HEK293 (cell line): ENCODE data around the gene PARP15.

ENCODE experiments used
- CTCF ChIA-PET: fragments of 350-600 bp; formaldehyde crosslinking; extraction: SDS; loops from one replicate; lab custom pipeline; 2021; ENCODE audit warnings: antibody characterized with exemption; lab: Yijun Ruan, JAX
- POLR2A ChIA-PET: fragments of 300-600 bp; formaldehyde crosslinking; extraction: SDS; loops from one replicate; lab custom pipeline; 2020; ENCODE audit warnings: antibody characterized with exemption, inconsistent platforms; lab: Yijun Ruan, JAX
- H3K27ac ChIP-seq: fragments of 200-500 bp; sonication (Bioruptor generic); 2 replicates; pipeline ENCODE4 v1.5.1; 2014; ENCODE audit warnings: low read depth, low read length, control low read depth, inconsistent platforms; ENCODE audit errors: extremely low read depth
- H3K36me3 ChIP-seq, 2 experiments: fragments of 200-500 bp in 1 of 2; sonication (Bioruptor generic) in 1 of 2; 1 replicate in 1 of 2; 2 replicates in 1 of 2; pipeline ENCODE4 v1.5.1; 2014 to 2017; ENCODE audit warnings: inconsistent platforms in 2 of 2, low read length in 2 of 2; ENCODE audit not compliant: control insufficient read depth in 2 of 2, insufficient read depth in 1 of 2
- H3K4me1 ChIP-seq: fragments of 200-500 bp; sonication (Bioruptor generic); 2 replicates; pipeline ENCODE4 v1.5.1; 2014; ENCODE audit warnings: mild to moderate bottlenecking, low read length, inconsistent platforms; ENCODE audit not compliant: control insufficient read depth, insufficient read depth
- H3K4me3 ChIP-seq: 2 replicates; pipeline ENCODE4 v1.5.1; 2011; ENCODE audit warnings: low read depth, mild to moderate bottlenecking, control low read depth, low read length, moderate library complexity
- H3K9me3 ChIP-seq: fragments of 200-500 bp; sonication (Bioruptor generic); 2 replicates; pipeline ENCODE4 v1.5.1; 2014; ENCODE audit warnings: low read depth, low read length, inconsistent platforms; ENCODE audit not compliant: control insufficient read depth, insufficient read depth
- BCL11A ChIP-seq: fragments of 450-650 bp; formaldehyde crosslinking; IDR thresholded peaks from 2 replicates; pipeline ENCODE4 v1.5.1; 2016; ENCODE audit warnings: low read depth, missing biosample characterization, missing genetic modification characterization
- GFI1B ChIP-seq: fragments of 450-650 bp; formaldehyde crosslinking; IDR thresholded peaks from 2 replicates; pipeline ENCODE4 v1.5.1; 2016; ENCODE audit warnings: missing biosample characterization, missing genetic modification characterization
- HOXC10 ChIP-seq: sonication (generic); formaldehyde crosslinking; IDR thresholded peaks from 2 replicates; pipeline ENCODE4 v1.8.1; 2023; ENCODE audit warnings: mild to moderate bottlenecking, missing genetic modification reagents
- KLF10 ChIP-seq: fragments of 450-650 bp; IDR thresholded peaks from 2 replicates; pipeline ENCODE4 v1.5.1; 2018; ENCODE audit warnings: missing biosample characterization, mild to moderate bottlenecking, missing genetic modification characterization
- MEIS1 ChIP-seq: sonication (generic); formaldehyde crosslinking; IDR thresholded peaks from 2 replicates; pipeline ENCODE4 v1.8.1; 2022; ENCODE audit warnings: missing genetic modification reagents, mild to moderate bottlenecking, borderline replicate concordance
- MYNN ChIP-seq: fragments of 450-650 bp; formaldehyde crosslinking; IDR thresholded peaks from 2 replicates; pipeline ENCODE4 v1.5.1; 2016; ENCODE audit warnings: missing biosample characterization, missing genetic modification characterization, borderline replicate concordance
- PRDM6 ChIP-seq: fragments of 450-650 bp; formaldehyde crosslinking; IDR thresholded peaks from 2 replicates; pipeline ENCODE4 v1.5.1; 2017; ENCODE audit warnings: missing biosample characterization, missing genetic modification characterization
- ZBTB26 ChIP-seq: fragments of 450-650 bp; formaldehyde crosslinking; optimal IDR thresholded peaks from 2 replicates; pipeline ENCODE3; 2016; ENCODE audit warnings: missing biosample characterization, mild to moderate bottlenecking, missing genetic modification characterization
- ZBTB49 ChIP-seq: fragments of 450-650 bp; formaldehyde crosslinking; IDR thresholded peaks from 2 replicates; pipeline ENCODE4 v1.5.1; 2016; ENCODE audit warnings: missing biosample characterization, missing genetic modification characterization, low read depth
- ZNF138 ChIP-seq: fragments of 450-650 bp; formaldehyde crosslinking; IDR thresholded peaks from 2 replicates; pipeline ENCODE4 v1.5.1; 2016; ENCODE audit warnings: missing biosample characterization, missing genetic modification characterization, borderline replicate concordance
- ZNF140 ChIP-seq: fragments of 450-650 bp; formaldehyde crosslinking; IDR thresholded peaks from 2 replicates; pipeline ENCODE4 v1.5.1; 2016; ENCODE audit warnings: missing biosample characterization, missing genetic modification characterization
- ZNF175 ChIP-seq: fragments of 450-650 bp; formaldehyde crosslinking; IDR thresholded peaks from 2 replicates; pipeline ENCODE4 v1.5.1; 2016; ENCODE audit warnings: missing biosample characterization, missing genetic modification characterization
- ZNF202 ChIP-seq: fragments of 450-650 bp; formaldehyde crosslinking; IDR thresholded peaks from 2 replicates; pipeline ENCODE4 v1.5.1; 2016; ENCODE audit warnings: missing biosample characterization, missing genetic modification characterization, borderline replicate concordance
- ZNF223 ChIP-seq: fragments of 450-650 bp; formaldehyde crosslinking; IDR thresholded peaks from 2 replicates; pipeline ENCODE4 v1.5.1; 2016; ENCODE audit warnings: missing biosample characterization, missing genetic modification characterization
- ZNF292 ChIP-seq: fragments of 450-650 bp; formaldehyde crosslinking; IDR thresholded peaks from 2 replicates; pipeline ENCODE4 v1.5.1; 2016; ENCODE audit warnings: low read depth, missing biosample characterization, missing genetic modification characterization, borderline replicate concordance
- ZNF366 ChIP-seq: fragments of 450-650 bp; formaldehyde crosslinking; conservative IDR thresholded peaks from 2 replicates; pipeline ENCODE4 v1.5.1; 2016; ENCODE audit warnings: missing biosample characterization, missing genetic modification characterization
- ZNF433 ChIP-seq: fragments of 450-650 bp; formaldehyde crosslinking; IDR thresholded peaks from 2 replicates; pipeline ENCODE4 v1.5.1; 2016; ENCODE audit warnings: missing biosample characterization, missing genetic modification characterization, low read depth
- ZNF449 ChIP-seq: fragments of 450-650 bp; formaldehyde crosslinking; IDR thresholded peaks from 2 replicates; pipeline ENCODE4 v1.5.1; 2017; ENCODE audit warnings: missing biosample characterization, mild to moderate bottlenecking, missing genetic modification characterization, moderate library complexity
- ZNF518A ChIP-seq: fragments of 450-650 bp; formaldehyde crosslinking; conservative IDR thresholded peaks from 2 replicates; pipeline ENCODE4 v1.5.1; 2016; ENCODE audit warnings: low read depth, missing biosample characterization, missing genetic modification characterization
- ZNF624 ChIP-seq: fragments of 450-650 bp; formaldehyde crosslinking; IDR thresholded peaks from 2 replicates; pipeline ENCODE4 v1.5.1; 2017; ENCODE audit warnings: missing biosample characterization, missing genetic modification characterization
- ZSCAN18 ChIP-seq: fragments of 450-650 bp; formaldehyde crosslinking; IDR thresholded peaks from 2 replicates; pipeline ENCODE4 v1.5.1; 2016; ENCODE audit warnings: missing biosample characterization, missing genetic modification characterization
- ZXDB ChIP-seq: fragments of 450-650 bp; formaldehyde crosslinking; IDR thresholded peaks from 2 replicates; pipeline ENCODE4 v1.5.1; 2016; ENCODE audit warnings: missing biosample characterization, missing genetic modification characterization

Gene PARP15

GRCh38 chr3:122603056-122603455, 25.6 kb downstream of the PARP15 start:
- H3K27ac ChIP-seq, result no peak overlapping the region
- H3K4me1 ChIP-seq, result no peaks in the 10 kb centered on the region
- no peak overlapping the region for H3K4me3 ChIP-seq
- H3K9me3 ChIP-seq, result no peaks in the 10 kb centered on the region
- POLR2A ChIA-PET, result no interaction called here
- TF ChIP-seq ZNF202, result no peak
- TF ChIP-seq HOXC10 (CRISPR knock-in tag), result no peak
- no peak for TF ChIP-seq ZNF140 (tag by site-specific recombination)
- no peak for TF ChIP-seq BCL11A (tag by site-specific recombination)
- no peak for TF ChIP-seq ZNF449
- TF ChIP-seq GFI1B (tag by site-specific recombination), result no peak
- TF ChIP-seq ZNF433, result no peak
- no peak for TF ChIP-seq ZBTB26 (tag by site-specific recombination)
- TF ChIP-seq PRDM6, result no peak
- no peak for TF ChIP-seq ZNF366 (tag by site-specific recombination)
- TF ChIP-seq ZXDB (tag by site-specific recombination), result no peak
- no peak for TF ChIP-seq MEIS1 (CRISPR knock-in tag)
- TF ChIP-seq KLF10 (tag by site-specific recombination), result no peak
- TF ChIP-seq ZNF175 (tag by site-specific recombination), result no peak
- no peak for TF ChIP-seq ZNF292 (tag by site-specific recombination)
- no peak for TF ChIP-seq ZNF223 (tag by site-specific recombination)
- no peak for TF ChIP-seq ZNF624 (tag by site-specific recombination)
- no peak for TF ChIP-seq MYNN (tag by site-specific recombination)
- TF ChIP-seq ZBTB49 (tag by site-specific recombination), result no peak
- CTCF ChIA-PET, result no interaction called here
- H3K36me3 ChIP-seq, result no peaks in the 10 kb centered on the region

GRCh38 chr3:122606330-122606729, 28.9 kb downstream of the PARP15 start:
- Histone ChIP-seq H3K27ac (no peak overlapping the region), H3K36me3 (no peaks in the 10 kb centered on the region), H3K4me1 (no peaks in the 10 kb centered on the region), H3K4me3 (no peak overlapping the region), H3K9me3 (no peaks in the 10 kb centered on the region)
- ChIA-PET POLR2A (no interaction called here), CTCF (no interaction called here)
- TF ChIP-seq ZSCAN18 (tag by site-specific recombination) (no peak), ZNF518A (tag by site-specific recombination) (no peak), ZNF138 (tag by site-specific recombination) (no peak)
